Stimulated activated CD4-positive, alpha-beta T cell treated with anti-CD3 and anti-CD28 coated beads, Interleukin-4, amount 100 ng/mL, for 48 hours (primary cell): ENCODE data around the gene JADE3.

Source experiments
- DNase-seq, 2 donors: peaks; one replicate each; pipeline ENCODE4 v3.0.0-alpha.2; 2020; ENCODE audit warnings: low read depth in 2 of 2

Gene JADE3

DNA sequence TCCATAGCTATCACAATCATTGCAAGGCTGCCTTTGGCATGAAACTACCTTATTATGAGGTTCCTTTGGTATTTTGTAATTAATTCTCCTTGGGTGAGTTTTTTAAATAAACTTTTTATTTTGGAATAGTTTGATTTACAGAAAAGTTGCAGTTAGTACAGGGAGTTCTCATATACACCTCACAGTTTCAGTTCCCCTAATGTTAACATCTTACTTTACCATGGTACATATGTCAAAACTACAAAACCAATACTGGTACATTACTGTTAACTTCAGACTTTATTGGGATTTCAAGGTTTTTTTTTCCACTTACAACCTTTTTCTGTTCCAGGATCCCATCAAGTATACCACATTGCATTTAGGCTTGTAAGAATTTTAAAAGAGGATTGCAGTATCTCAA lies 114.0 kb downstream of the JADE3 start:
- no peak for DNase-seq

GRCh38 chrX:47030339-47030738 lies 118.1 kb downstream of the JADE3 start:
- DNase-seq, result no peak

DNA sequence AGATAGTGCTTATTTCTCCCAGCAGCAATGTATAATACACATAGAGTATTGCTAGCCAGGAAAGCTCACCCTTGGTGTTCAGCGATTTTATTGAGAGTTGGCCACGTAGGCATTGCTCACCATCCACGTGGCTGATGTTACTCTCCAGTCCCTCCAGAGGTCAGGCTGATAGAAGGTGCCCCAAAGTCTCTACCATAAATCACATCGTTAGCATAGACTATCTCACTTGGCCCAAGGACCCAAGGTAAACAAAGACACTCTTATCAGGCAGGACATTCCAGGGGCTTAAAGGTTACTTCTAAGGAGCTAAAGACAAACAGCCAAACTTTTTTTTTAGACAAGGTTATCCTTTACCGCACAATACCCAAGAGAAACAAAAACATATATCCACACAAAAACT lies 135.8 kb downstream of the JADE3 start:
- DNase-seq, result no peak

- no peak for DNase-seq
Measured at GRCh38 chrX:47059142-47059874, 147.1 kb downstream of the JADE3 start.

DNA sequence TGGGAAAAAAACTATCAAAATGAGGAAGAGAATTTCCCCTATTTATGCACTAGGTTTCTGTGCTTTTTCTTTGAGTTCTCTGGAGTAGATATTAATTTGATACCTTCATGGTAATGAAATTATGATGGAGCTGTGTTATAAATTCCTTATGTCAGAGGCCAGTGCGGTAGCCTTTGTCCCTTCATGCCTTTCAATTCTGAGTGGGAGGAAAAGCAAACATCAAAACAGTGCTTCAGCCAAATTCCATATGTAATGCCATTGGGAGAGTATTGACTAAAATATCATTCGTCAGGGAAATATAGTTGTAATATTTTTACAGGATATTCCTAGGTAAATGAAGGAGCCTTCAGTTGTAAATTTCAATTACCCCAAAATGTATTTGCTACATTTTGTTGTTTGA lies 148.5 kb downstream of the JADE3 start:
- no peak for DNase-seq

DNA sequence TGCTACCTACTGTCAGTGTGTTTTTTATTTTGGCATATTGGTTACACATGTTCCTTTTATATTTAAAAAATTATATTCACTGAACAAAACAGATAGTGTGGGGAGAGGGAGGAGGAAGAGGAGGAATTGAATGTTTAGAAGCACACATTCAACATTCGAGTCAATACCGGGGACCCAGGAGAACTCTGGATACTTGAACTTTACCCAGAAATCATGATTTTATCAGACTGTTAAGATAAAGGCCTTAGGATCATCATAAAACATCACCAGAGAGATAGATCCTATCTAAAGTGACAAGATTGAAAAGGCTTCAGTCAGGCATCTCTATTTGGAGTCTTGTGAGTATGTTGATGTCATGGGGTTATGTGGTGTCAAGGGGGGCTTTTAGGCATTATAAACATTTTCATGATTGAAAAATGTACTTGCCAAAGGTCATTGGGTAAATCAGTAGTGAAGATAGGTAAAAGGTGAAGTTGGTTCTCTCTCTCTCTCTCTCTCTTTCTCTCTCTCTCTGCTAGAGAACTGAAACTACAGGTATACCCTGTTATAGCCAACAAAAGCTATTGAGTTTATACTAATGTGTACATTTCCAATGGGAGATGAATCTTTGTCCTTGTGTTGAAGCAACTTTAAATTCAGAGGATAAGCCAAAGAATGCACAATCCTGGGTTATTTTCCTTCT lies 149.2 kb downstream of the JADE3 start:
- DNase-seq, result no peak

DNA sequence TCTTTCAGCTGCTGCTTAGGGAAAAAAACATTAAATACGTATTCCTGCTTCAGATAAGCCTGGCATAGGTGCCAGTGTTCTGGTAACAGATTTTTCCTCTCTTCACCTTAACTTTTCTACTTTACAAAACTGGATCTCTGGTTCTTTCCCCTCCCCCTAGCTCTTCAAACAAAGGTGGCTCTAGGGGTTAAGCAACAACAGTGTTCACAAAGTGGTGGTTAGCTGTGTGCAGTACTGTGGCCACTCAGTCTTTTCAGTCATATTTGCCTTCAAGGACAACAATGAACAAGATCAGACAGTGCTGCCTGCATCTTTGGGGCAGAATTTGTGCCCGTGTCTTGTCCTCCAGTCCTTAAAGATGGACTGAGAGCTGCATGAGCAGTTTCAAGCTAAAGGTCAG lies 151.0 kb downstream of the JADE3 start:
- DNase-seq, result no peak

DNA sequence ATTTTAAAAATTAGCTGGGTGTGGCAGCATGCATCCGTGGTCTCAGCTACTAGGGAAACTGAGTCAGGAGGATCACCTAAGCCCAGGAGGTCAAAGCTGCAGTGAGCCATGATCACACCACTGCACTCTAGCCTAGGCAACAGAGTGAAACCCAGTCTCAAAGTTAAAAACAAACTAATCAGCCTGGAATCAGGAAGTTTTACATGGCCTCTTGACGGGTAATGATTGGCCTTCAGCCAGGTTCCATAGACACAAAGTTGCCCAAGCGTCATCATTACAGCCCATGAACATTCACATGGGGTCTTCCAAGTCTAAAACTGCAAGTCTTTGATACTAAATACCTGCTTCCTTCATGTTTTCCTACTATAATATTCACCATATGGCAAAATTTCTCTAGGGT lies 156.0 kb downstream of the JADE3 start:
- no peak for DNase-seq

GRCh38 chrX:47068720-47069119 lies 156.5 kb downstream of the JADE3 start:
- no peak for DNase-seq

DNA sequence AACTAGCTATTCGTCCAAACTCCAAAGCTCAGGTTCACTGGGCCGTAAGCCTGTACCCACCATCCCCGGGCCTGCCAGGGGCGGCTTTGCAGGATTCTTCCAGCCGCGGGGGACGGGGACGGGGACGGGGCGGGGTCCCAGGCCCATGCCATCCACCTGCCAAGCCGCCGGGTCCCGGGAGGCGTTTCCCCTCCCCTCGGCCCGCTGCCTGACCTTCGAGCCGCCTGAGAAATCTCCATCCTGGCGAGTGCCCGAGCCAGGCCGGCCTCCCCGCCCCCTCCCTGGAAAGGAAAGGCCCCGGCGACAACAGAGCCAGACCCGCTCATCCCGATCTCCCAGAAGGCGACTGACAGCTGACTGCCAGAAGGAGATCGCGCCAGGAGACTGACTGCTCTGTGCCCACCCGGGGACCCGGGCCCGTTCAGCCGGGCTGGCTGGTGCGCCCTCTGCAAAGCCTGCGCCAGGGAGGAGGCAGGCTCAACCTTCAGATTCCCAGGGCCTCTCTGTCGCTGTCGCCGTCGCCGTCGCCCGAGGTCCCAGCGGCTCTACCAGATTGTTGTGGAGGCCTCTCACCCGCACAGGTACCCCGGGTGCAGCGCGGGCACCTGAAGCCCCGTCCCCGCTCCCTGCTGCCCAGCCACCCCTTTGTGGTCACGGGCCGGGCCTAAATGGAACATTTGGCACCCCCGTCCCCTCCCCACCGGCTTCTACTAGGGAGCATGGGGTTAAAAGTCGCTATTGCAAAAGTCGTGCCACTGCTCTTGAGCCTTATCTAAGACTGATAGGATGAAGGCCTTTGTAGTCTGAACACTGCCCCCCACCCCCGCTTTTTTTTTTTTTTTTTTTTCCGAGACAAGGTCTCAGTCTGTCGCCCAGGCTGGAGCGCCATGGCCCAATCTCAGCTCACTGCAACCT lies 166.2 kb downstream of the JADE3 start, which contains the start of gene RGN:
RGN (plus strand) TSS at position 315 of the 915 bp plus-strand sequence. CDS start 2,702 bp downstream, outside the sequence.
- DNase-seq, result no peak

DNA sequence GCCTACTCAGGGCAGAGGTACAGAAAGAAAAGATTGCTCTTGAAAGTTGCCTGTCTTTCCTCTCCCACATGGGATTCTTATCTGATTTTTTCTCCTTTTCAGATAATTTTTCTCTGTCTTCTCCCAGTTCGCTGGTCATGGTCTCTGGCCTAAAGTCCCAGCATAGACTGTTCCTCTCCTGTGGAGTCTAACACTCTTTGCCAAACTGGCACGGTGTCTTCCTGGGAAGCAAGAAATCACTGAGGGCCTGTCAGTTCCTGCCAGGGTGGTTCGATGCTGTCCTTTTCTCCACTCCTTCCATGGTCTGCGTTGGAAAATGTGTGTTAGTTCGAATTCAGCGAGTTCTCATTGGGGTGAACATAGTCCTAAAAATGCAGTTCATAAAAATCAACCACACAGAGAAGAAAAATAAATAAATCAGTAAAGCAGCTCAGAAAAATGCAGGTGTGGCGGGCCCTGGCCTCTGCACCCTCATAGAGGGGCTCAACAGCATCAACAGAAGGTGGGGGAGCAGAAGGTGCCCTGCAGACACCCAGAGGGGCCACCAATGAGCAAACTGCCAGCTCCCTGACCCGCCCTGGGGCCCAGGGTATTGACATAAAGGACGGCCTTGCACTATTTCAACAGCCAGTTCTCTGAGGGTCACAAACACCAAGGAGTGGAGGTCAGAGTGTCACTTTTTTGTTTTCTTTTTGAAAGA lies 168.1 kb downstream of the JADE3 start:
- DNase-seq, result no peak

DNA sequence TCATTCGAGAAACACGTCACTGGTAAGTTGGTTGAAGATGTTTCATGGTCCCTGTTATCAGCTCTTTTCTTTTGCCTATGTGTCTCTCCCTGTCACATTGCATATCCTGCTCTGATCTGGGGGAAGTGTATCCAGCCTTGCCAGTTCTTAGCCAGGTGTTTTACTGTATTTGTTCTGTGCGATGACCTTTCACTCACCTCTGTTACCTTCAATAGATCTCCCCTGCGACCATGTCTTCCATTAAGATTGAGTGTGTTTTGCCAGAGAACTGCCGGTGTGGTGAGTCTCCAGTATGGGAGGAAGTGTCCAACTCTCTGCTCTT lies 168.7 kb downstream of the JADE3 start:
- DNase-seq, result no peak

DNA sequence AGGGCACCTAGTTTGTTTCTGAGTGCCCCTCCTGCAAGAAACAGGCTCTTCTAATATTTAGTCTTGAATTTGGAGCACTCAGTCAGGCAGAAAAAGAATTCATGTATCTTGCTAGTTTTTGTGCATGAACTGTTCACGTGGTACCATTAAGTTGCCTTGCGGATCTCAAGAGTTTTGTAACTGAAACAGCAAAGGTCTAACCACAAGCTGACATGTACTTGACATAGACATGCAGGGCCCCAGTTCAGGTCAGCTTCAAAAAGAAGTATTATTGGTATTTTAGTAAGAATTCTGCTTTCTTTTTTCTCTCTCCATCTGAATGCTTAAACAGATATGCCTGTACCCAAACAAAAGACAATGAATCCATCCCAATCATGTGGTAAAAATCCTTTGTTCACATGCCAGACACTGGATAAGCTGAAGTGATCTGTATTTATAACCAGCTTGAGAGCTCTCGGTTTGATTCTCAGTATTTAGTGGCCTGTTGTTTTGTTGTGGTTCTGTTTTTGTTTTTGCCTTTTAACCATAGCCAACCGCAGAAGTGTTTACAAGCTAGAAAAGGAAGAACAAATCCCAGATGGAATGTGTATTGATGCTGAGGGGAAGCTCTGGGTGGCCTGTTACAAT lies 179.0 kb downstream of the JADE3 start:
- DNase-seq, result no peak

DNA sequence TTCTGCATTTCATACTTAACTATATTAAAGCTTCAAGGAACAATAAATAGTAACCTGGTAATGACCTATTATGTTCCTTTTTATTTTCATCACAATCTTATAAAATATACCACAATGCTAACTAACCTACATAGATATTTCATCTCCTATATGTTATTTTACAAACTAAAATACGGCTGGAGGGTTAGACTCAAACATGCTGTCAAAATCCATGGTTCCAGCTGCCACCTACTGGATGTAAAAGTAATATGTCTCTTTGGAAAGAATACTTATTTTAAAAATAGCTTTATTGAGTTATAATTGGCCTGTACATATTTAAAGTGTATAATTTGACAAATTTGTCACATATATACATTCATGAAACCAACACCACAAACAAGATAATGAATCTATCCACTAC lies 181.0 kb downstream of the JADE3 start:
- no peak for DNase-seq

DNA sequence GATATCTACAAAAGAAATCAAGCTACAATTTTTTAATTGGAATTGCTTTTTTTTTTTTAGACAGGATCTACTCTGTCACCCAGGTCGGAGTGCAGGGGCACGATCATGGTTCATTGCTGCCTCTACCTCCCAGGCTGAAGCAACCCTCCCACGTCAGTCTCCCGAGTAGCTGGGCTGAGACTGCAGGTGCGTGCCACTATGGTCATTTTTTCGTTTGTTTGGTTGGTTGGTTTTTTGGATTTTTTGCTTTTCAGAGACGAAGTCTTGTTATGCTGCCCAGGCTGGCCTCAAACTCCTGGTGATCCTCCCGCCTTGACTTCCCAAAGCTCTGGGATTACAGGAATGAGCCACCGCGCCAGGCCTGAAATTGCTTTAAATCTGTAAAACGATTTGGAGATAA lies 181.6 kb downstream of the JADE3 start:
- no peak for DNase-seq

DNA sequence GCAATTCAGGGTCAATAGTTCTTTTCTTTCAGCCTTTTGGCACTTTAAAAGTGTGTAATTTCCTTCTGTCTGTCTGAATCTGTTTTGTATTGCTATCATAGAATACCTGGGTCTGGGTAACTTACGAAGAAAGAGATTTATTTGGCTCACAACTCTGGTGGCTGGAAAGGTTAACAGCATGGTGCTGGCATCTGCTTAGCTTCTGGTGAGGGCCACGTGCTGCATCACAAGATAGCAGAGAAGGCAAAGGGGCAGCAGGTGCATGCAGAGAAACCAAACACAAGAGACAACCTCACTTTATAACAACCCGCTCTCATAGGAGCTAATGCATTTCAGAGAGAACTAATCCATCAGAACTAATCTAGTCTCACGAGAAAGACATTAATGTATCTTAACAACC lies 184.8 kb downstream of the JADE3 start:
- no peak for DNase-seq

- no peak for DNase-seq
Measured at GRCh38 chrX:47098338-47099094, 186.3 kb downstream of the JADE3 start.

DNA sequence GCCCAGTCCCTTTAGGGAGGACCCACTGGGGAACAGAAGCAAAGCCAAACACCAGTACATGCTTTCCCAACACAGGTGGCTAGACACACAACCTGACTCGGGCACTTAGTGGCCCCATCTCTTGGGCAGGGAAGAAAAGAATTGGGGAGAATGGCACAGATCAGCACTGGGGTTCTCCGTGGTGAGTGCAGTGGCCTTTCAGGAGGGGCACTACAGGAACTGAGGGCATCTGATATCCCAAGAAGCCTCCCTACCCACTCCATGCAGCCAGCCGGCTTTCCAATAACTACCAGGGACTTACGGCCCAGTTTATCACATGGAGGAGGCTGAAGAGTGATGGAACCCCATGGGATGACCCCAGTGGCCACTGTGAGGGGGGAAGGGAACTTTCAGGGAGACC lies 189.0 kb downstream of the JADE3 start:
- DNase-seq, result no peak
